ENCODE measurements around the gene HHIPL1.
A peak's percentile ranks its signal among the peaks of the same experiment; 100 is the strongest.

The HHIPL1 gene

DNA sequence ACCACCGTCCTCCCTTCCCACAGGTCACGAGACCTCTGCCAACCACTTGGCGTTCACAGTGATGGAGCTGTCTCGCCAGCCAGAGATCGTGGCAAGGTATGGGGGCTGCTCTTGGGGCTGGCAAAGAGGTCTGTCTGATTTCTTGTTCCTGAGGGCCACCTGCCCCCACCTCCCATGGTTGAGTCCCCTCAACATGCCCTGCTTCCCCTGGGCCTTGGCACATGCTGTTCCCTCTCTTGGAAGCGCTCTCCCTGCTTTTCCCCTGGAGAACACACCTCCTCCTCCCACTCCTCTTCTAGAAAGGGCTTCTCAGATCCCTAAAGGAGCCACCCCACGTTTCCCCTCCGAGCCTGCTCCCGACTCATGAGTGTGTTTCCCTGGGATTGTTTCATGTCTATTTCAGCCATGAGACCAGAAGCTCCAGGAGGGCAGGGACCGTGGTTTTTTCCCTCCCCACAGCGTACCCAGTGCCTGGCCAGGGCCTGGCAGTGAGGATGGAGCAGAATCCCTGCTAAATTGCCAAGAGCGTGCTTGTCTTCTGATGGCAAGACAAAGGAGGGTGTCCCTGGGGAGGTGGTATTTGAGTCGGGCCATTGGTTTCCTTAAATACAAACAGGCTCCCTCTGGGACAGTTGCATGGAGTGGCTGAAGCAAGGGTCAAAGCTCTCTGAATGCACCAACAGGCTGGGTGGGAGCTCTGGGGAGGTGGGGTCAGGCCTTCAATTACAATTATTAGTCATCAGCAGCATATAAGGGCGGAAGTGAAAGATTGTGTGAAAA lies 73.3 kb downstream of the HHIPL1 start:
- DNase-seq, result no peak

- no peak for DNase-seq
Observed at GRCh38 chr14:99718811-99719192, 73.9 kb downstream of the HHIPL1 start.

- DNase-seq, result no peak
Observed at GRCh38 chr14:99720941-99721791, 76.2 kb downstream of the HHIPL1 start.

GRCh38 chr14:99721792-99722516 lies 77.0 kb downstream of the HHIPL1 start:
- peak; percentile 1 for DNase-seq

- DNase-seq, result peak; percentile 1
Observed at GRCh38 chr14:99722741-99723140, 77.8 kb downstream of the HHIPL1 start.

GRCh38 chr14:99724196-99724891 lies 79.4 kb downstream of the HHIPL1 start:
- DNase-seq, result peak; percentile 9

DNA sequence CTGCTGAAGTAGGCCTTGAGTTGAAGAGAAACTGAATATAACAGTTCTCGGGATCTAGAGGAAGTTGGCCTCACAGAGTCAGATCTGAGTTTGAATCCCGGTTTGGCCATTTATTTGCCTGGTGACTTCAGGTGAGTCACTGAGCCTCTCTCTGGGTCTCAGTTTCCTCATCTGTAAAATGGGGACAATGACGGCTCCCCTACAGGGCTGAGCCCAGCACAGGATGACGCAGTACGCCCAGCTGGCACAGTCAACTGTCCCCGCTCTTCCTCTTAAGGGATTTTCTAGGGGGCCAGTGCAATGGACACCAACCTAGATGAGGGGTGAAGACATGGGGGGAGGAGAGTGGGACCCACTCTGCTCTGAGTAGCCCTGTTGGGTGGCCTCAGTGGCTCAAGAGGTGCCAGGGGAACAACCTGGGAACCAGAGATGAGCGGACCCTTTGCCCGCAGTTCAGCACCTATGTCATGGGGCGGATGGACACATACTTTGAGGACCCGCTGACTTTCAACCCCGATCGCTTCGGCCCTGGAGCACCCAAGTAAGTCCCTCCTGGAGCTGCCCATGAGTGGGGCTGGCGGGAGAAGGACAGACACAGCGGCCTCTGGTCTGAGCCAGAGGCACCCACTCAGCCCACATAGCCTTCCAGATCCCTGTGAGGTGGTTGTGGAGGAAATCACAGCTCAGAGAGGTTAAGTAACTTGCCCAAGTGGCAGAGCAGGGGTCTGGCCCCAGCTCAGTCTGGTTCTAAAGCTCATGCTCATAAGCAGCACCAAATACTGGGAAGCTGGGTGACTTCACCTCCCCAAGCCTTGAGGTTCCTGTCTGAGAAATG lies 80.2 kb downstream of the HHIPL1 start:
- peak; percentile 6 for DNase-seq

GRCh38 chr14:99725774-99726537 lies 81.0 kb downstream of the HHIPL1 start:
- peak; percentile 10 for DNase-seq

DNA sequence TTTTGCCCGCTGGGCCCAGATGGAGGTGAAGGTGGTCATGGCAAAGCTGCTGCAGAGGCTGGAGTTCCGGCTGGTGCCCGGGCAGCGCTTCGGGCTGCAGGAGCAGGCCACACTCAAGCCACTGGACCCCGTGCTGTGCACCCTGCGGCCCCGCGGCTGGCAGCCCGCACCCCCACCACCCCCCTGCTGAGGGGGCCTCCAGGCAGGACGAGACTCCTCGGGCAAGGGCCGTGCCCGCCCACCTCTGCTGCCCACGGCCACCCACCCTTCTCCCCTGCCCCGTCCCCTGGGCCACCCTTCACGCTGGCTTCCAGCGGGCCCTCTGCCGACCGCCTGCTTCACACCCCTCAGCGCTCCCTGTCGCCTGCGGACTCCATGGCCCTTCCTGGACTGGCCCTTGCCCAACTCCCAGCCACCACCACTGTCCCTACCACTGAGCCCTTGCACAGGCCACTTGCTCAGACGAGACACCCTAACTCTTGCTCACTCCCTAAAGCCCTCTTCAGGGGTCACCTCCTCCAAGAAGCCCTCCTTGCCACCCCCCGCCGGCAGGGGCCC lies 81.7 kb downstream of the HHIPL1 start:
- peak; percentile 4 for DNase-seq

GRCh38 chr14:99727096-99727870 lies 82.4 kb downstream of the HHIPL1 start:
- peak; percentile 6 for DNase-seq

- peak; percentile 6 for DNase-seq
Observed at GRCh38 chr14:99728231-99728920, 83.4 kb downstream of the HHIPL1 start.

DNA sequence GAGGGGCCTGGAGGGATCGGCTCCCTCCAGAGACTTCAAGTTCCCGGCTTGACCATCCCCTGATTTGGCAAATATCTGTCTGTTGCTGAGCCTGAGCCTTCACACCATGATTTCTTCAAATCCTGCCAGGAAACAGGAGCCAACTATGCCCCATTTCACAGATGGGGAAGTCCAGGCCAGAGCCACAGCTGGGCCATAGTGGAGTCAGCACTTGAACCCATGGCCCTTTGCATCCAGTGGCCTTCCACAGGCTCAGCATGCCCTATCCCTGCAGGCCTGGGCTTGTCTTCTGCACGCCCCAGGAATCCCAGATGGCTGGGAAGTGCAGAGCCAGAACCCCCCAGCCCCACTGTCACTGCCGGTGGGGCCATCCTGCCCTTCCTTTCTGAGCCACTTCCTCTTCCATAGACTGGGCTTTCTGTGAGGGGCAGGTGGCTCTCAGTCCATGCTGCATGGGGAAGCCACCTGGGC lies 84.1 kb downstream of the HHIPL1 start:
- DNase-seq, result peak; percentile 7

Measured in activated CD8-positive, alpha-beta memory T cell treated with anti-CD3 and anti-CD28 coated beads, Interleukin-2, amount 50 U/mL, for 4 hours (primary cell).